Measurements from ENCODE around the gene UBN1. TPM values are rescaled to one million over a fixed set of nuclear protein-coding genes. Genes with fewer than 3 reads are reported as not detected.

UBN1 gene
- total and polyA plus RNA-seq, 2 of the 13 experiments (the other 11 are each of a cell fraction or from before 2014, with no cell fraction given) = 10.6 to 23.5 TPM

DNA sequence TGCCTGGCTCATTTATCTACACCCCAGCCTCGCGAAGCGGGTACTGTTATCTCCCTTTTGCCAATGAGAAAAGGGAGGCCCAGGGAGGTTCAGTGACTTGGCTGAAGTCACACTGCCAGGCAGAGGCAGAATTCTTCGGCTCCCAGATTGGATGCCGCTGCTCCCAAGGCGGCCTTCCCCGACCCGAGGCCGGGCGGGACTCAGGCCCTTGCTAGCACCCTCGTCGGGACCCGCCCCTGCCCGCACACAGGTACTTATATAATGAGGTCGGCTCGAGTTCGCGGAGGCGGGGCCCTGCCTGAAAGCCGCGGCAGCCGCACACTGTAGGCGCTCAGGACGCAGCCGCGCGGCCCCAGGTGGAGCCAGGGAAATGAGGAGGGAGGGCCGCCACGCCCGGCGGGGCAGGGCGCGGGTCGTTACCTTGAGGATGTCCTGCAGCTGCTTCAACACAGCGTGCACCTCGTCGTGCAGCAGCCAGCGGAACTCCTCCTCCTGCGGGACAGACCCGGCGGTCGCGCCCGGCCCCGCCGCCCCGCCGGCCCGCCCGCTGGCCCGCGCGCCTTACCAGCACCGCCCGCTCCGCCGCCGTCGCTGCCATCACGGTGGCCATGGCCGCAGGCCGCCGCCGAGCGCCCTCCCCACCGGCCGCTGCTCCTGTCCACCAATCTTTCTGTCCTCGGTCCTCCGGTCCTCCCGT is 45.2 kb upstream of the UBN1 start, which contains the start of gene ROGDI (continued):
- TF ChIP-seq MZF1 (CRISPR knock-in tag; IDR thresholded peaks at IDR 0.05; ENCODE audit: borderline replicate concordance) = no peak
- peak in 1 of 2 experiments; percentile 36; a peak in 1 of 4 replicates for TF ChIP-seq NR2F1 (CRISPR knock-in tag; IDR thresholded peaks at IDR 0.05)
- TF ChIP-seq, protein P1, sequence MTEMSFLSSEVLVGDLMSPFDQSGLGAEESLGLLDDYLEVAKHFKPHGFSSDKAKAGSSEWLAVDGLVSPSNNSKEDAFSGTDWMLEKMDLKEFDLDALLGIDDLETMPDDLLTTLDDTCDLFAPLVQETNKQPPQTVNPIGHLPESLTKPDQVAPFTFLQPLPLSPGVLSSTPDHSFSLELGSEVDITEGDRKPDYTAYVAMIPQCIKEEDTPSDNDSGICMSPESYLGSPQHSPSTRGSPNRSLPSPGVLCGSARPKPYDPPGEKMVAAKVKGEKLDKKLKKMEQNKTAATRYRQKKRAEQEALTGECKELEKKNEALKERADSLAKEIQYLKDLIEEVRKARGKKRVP (CRISPR knock-in tag; IDR thresholded peaks at IDR 0.05) = 0 out of 4 replicates have a peak, but pooled peaks of 1 of the 2 experiments have one; percentile 16
- TF ChIP-seq ZNF121 (CRISPR knock-in tag; IDR thresholded peaks at IDR 0.05) = peak; percentile 22; the same call in 1 of the 2 replicates
- peak; percentile 56; the same call in 1 of the 2 replicates for TF ChIP-seq ZNF331 (CRISPR knock-in tag; IDR thresholded peaks at IDR 0.05)
- TF ChIP-seq, protein P2, sequence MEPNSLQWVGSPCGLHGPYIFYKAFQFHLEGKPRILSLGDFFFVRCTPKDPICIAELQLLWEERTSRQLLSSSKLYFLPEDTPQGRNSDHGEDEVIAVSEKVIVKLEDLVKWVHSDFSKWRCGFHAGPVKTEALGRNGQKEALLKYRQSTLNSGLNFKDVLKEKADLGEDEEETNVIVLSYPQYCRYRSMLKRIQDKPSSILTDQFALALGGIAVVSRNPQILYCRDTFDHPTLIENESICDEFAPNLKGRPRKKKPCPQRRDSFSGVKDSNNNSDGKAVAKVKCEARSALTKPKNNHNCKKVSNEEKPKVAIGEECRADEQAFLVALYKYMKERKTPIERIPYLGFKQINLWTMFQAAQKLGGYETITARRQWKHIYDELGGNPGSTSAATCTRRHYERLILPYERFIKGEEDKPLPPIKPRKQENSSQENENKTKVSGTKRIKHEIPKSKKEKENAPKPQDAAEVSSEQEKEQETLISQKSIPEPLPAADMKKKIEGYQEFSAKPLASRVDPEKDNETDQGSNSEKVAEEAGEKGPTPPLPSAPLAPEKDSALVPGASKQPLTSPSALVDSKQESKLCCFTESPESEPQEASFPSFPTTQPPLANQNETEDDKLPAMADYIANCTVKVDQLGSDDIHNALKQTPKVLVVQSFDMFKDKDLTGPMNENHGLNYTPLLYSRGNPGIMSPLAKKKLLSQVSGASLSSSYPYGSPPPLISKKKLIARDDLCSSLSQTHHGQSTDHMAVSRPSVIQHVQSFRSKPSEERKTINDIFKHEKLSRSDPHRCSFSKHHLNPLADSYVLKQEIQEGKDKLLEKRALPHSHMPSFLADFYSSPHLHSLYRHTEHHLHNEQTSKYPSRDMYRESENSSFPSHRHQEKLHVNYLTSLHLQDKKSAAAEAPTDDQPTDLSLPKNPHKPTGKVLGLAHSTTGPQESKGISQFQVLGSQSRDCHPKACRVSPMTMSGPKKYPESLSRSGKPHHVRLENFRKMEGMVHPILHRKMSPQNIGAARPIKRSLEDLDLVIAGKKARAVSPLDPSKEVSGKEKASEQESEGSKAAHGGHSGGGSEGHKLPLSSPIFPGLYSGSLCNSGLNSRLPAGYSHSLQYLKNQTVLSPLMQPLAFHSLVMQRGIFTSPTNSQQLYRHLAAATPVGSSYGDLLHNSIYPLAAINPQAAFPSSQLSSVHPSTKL (CRISPR knock-in tag; IDR thresholded peaks at IDR 0.05) = peak; percentile 23; the same call in 1 of the 2 replicates
- 0 out of 2 replicates have a peak, but pooled peaks have one; percentile 15 for TF ChIP-seq ZSCAN25 (CRISPR knock-in tag; IDR thresholded peaks at IDR 0.05)
- TF ChIP-seq BRD4 (CRISPR knock-in tag; IDR thresholded peaks at IDR 0.05) = no peak
- no peak for TF ChIP-seq SP1 (IDR thresholded peaks at IDR 0.05)
- no peak for TF ChIP-seq SP1 (CRISPR knock-in tag; IDR thresholded peaks at IDR 0.05)
- TF ChIP-seq, protein P3, sequence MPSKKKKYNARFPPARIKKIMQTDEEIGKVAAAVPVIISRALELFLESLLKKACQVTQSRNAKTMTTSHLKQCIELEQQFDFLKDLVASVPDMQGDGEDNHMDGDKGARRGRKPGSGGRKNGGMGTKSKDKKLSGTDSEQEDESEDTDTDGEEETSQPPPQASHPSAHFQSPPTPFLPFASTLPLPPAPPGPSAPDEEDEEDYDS (CRISPR knock-in tag; IDR thresholded peaks at IDR 0.05) = peak; percentile 78
- peak; percentile 25; the same call in 1 of the 2 replicates for TF ChIP-seq SRY (CRISPR knock-in tag; IDR thresholded peaks at IDR 0.05)
- peak; percentile 51 for TF ChIP-seq YY1 (IDR thresholded peaks at IDR 0.05; ENCODE audit: insufficient read depth, insufficient replicate concordance, low read depth, low read length)
- 0 out of 2 replicates have a peak, but pooled peaks have one; percentile 10 for TF ChIP-seq KDM5B (CRISPR knock-in tag; IDR thresholded peaks at IDR 0.05; ENCODE audit: borderline replicate concordance)
- TF ChIP-seq, protein P4, sequence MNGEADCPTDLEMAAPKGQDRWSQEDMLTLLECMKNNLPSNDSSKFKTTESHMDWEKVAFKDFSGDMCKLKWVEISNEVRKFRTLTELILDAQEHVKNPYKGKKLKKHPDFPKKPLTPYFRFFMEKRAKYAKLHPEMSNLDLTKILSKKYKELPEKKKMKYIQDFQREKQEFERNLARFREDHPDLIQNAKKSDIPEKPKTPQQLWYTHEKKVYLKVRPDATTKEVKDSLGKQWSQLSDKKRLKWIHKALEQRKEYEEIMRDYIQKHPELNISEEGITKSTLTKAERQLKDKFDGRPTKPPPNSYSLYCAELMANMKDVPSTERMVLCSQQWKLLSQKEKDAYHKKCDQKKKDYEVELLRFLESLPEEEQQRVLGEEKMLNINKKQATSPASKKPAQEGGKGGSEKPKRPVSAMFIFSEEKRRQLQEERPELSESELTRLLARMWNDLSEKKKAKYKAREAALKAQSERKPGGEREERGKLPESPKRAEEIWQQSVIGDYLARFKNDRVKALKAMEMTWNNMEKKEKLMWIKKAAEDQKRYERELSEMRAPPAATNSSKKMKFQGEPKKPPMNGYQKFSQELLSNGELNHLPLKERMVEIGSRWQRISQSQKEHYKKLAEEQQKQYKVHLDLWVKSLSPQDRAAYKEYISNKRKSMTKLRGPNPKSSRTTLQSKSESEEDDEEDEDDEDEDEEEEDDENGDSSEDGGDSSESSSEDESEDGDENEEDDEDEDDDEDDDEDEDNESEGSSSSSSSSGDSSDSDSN (CRISPR knock-in tag; IDR thresholded peaks at IDR 0.05) = peak; percentile 61
- TF ChIP-seq SMAD1 (CRISPR knock-in tag; IDR thresholded peaks at IDR 0.05; ENCODE audit: borderline replicate concordance, low read depth) = no peak
- TF ChIP-seq TEAD3 (CRISPR knock-in tag; optimal IDR thresholded peaks at IDR 0.05; ENCODE audit: borderline replicate concordance) = peak; percentile 40
- TF ChIP-seq ZNF263 (CRISPR knock-in tag; IDR thresholded peaks at IDR 0.05) = 0 out of 2 replicates have a peak, but pooled peaks have one; percentile 38
- peak in 1 of 2 experiments; percentile 60; a peak in 1 of 4 replicates for TF ChIP-seq KLF16 (CRISPR knock-in tag; IDR thresholded peaks at IDR 0.05)
- 0 out of 2 replicates have a peak, but pooled peaks have one; percentile 35 for TF ChIP-seq RELA (CRISPR knock-in tag; IDR thresholded peaks at IDR 0.05)

Measured in HepG2 (cell line).